Prostate gland (tissue), 2 donors: ENCODE data around the gene OS9. TPM values are rescaled to one million over a fixed set of nuclear protein-coding genes. Genes with fewer than 3 reads are reported as not detected.

ENCODE experiments used
- DNase-seq: peaks from one replicate; pipeline ENCODE4 v3.0.0-alpha.2; 2019; ENCODE audit warnings: low spot score
- H3K27ac ChIP-seq, 2 donors: fragments of 200-600 bp; sonication (generic); 2 replicates each; pipeline ENCODE4 v1.5.1; 2017 to 2019
- H3K27me3 ChIP-seq: fragments of 200-600 bp; sonication (generic); replicated peaks from 2 replicates; pipeline ENCODE4 v1.5.1; 2019; ENCODE audit not compliant: insufficient read depth
- H3K36me3 ChIP-seq, 2 donors: fragments of 200-600 bp; sonication (generic); 1 replicate in 1 of 2; 2 replicates in 1 of 2; pipeline versions ENCODE4 v1.5.1 to v1.8.1; 2017 to 2019
- H3K4me1 ChIP-seq: fragments of 200-600 bp; sonication (generic); replicated peaks from 2 replicates; pipeline ENCODE4 v1.5.1; 2019
- H3K4me3 ChIP-seq, 2 donors: fragments of 200-600 bp; sonication (generic); 2 replicates each; pipeline ENCODE4 v1.5.1; 2017 to 2019
- H3K9me3 ChIP-seq: fragments of 200-600 bp; sonication (generic); 2 replicates; pipeline ENCODE4 v1.5.1; 2017
- POLR2A ChIP-seq: fragments of 450-650 bp; IDR thresholded peaks from one replicate; pipeline ENCODE4 v1.6.1; 2016; ENCODE audit warnings: antibody characterized with exemption, mild to moderate bottlenecking
- POLR2AphosphoS5 ChIP-seq: sonication (generic); formaldehyde crosslinking; IDR thresholded peaks from one replicate; pipeline ENCODE4 v1.6.1; 2017; ENCODE audit warnings: antibody characterized with exemption
- WGBS: methylation state at CpG from one replicate; pipeline ENCODE4 v1.1.5; 2018; 5-methylcytosine and 5-hydroxymethylcytosine counted together
- intact Hi-C: fragments of 100-400 bp; cut with DNase I; formaldehyde crosslinking; loops from one replicate; pipeline ENCODE4 v1.14.2; 2022
- total RNA-seq, 2 donors: library from RNA; depleted of rRNA; stranded (reverse); fragments of >200 nt; gene quantifications; one replicate each; pipeline ENCODE4 v1.1.0, GENCODE V29; 2016
- TF ChIP-seq, protein P1 (sequence below), 4 experiments: fragments of 200-600 bp in 2 of 4; fragments of 450-650 bp in 2 of 4; sonication (generic) in 2 of 4; IDR thresholded peaks; 1 replicate in 3 of 4; 2 replicates in 1 of 4; pipeline ENCODE4 v1.5.1; 2016 to 2019; ENCODE audit warnings: antibody characterized with exemption in 4 of 4, mild to moderate bottlenecking in 2 of 4, moderate library complexity in 2 of 4

The OS9 gene
- total RNA-seq, 2 donors from 2014 or later: 210 to 321 TPM

DNA sequence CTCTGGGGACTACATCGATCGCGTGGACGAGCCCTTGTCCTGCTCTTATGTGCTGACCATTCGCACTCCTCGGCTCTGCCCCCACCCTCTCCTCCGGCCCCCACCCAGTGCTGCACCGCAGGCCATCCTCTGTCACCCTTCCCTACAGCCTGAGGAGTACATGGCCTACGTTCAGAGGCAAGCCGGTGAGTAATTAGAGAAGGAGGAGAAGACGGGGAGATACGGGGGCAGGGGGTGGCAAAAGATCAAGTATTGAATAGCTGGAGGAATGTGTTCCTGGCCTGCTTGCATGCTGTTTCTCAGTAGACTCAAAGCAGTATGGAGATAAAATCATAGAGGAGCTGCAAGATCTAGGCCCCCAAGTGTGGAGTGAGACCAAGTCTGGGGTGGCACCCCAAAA, 21.9 kb downstream of the OS9 start:
- WGBS: 93% methylated on average over 12 of the region's 12 CpGs
- H3K4me3 ChIP-seq: no peak overlapping the region
- no peaks in the 10 kb centered on the region for H3K9me3 ChIP-seq
- DNase-seq: no peak
- H3K27me3 ChIP-seq: no peaks in the 10 kb centered on the region
- no peak overlapping the region for H3K27ac ChIP-seq
- intact Hi-C loops: no loop called here
- H3K4me1 ChIP-seq: no peaks in the 10 kb centered on the region
- H3K36me3 ChIP-seq: peaks cover 11 to 21% of the 10 kb centered on the region in 2 donors
- TF ChIP-seq POLR2A (no peak), POLR2AphosphoS5 (no peak)
- TF ChIP-seq, protein P1, sequence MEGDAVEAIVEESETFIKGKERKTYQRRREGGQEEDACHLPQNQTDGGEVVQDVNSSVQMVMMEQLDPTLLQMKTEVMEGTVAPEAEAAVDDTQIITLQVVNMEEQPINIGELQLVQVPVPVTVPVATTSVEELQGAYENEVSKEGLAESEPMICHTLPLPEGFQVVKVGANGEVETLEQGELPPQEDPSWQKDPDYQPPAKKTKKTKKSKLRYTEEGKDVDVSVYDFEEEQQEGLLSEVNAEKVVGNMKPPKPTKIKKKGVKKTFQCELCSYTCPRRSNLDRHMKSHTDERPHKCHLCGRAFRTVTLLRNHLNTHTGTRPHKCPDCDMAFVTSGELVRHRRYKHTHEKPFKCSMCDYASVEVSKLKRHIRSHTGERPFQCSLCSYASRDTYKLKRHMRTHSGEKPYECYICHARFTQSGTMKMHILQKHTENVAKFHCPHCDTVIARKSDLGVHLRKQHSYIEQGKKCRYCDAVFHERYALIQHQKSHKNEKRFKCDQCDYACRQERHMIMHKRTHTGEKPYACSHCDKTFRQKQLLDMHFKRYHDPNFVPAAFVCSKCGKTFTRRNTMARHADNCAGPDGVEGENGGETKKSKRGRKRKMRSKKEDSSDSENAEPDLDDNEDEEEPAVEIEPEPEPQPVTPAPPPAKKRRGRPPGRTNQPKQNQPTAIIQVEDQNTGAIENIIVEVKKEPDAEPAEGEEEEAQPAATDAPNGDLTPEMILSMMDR (IDR thresholded peaks at IDR 0.05): no peak

DNA sequence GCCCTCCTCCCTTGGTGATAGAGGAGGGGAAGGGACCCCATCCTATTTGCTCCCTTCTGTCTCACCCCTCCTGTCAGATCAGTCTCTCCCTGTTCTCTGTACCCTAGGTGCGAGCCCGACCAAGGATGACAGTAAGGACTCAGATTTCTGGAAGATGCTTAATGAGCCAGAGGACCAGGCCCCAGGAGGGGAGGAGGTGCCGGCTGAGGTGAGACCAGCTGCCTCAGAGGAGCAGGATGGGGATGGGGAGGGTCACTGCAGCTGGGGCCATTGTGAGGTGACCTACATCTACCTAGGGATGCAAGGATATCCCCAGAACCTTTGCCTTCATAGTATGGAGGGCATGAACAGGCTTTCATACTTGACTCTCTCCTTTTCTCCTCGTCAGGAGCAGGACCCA, 22.4 kb downstream of the OS9 start:
- WGBS: 98% methylated on average over 4 of the region's 4 CpGs
- Histone ChIP-seq H3K27me3 (no peaks in the 10 kb centered on the region), H3K9me3 (no peaks in the 10 kb centered on the region), H3K27ac (no peak overlapping the region), H3K4me1 (no peaks in the 10 kb centered on the region), H3K36me3 (peaks cover 11 to 26% of the 10 kb centered on the region in 2 donors), H3K4me3 (no peak overlapping the region)
- TF ChIP-seq, protein P1 (IDR thresholded peaks at IDR 0.05): no peak
- TF ChIP-seq POLR2AphosphoS5 (no peak), POLR2A (no peak)
- intact Hi-C loops: no loop called here
- DNase-seq: no peak

DNA sequence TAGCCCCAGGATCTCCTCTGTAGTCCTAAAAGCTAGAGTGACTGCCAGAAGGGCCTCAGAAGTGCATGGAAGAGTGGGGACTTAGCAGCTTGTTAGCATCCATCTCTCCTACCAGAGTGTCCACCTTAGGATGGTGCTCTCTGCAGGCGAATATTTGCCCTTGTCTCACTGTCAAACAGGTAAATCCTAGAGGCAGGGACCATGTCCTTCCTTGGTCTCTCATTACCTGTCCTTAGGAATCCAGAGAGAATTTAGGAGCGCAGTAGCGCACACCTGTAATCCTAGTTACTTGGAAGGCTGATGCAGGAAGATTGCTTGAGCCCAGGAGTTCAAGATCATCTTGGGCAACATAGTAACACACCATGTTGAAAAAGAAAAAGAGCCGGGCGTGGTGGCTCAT, 23.2 kb downstream of the OS9 start:
- intact Hi-C loops: no loop called here
- TF ChIP-seq POLR2A (no peak), POLR2AphosphoS5 (no peak)
- TF ChIP-seq, protein P1 (IDR thresholded peaks at IDR 0.05): no peak
- H3K36me3 ChIP-seq: peaks cover 11 to 26% of the 10 kb centered on the region in 2 donors
- H3K27me3 ChIP-seq: no peaks in the 10 kb centered on the region
- H3K27ac ChIP-seq: no peak overlapping the region
- H3K4me1 ChIP-seq: no peaks in the 10 kb centered on the region
- no peaks in the 10 kb centered on the region for H3K9me3 ChIP-seq
- no peak overlapping the region for H3K4me3 ChIP-seq
- DNase-seq: no peak
- WGBS: 96% methylated on average over 5 of the region's 5 CpGs

DNA sequence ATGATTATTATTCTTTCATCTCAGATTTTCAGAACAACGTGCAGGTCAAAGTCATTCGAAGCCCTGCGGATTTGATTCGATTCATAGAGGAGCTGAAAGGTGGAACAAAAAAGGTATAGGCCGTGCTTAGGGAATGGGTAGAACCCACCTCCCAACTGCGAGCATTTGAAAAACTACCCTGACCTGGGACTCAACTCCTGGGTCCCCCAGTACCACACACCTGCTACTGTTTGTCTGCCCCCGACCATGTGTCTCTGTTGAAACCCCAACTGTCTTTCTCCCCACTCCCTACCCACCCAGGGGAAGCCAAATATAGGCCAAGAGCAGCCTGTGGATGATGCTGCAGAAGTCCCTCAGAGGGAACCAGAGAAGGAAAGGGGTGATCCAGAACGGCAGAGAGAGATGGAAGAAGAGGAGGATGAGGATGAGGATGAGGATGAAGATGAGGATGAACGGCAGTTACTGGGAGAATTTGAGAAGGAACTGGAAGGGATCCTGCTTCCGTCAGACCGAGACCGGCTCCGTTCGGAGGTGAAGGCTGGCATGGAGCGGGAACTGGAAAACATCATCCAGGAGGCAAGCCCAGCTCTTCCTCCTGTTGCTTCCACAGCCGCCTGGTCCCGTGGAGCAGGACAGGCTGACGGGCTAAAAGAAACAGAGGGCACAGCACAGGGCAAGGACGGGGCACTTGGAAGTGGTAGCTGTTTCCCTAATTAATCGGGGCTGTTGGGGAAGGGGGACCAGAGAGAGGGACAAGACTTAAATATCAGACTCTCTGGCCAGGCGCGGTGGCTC, 24.1 kb downstream of the OS9 start:
- Histone ChIP-seq H3K4me3 (no peak overlapping the region), H3K27me3 (no peaks in the 10 kb centered on the region), H3K36me3 (peaks cover 11 to 26% of the 10 kb centered on the region in 2 donors), H3K9me3 (no peaks in the 10 kb centered on the region), H3K4me1 (no peaks in the 10 kb centered on the region), H3K27ac (no peak overlapping the region)
- TF ChIP-seq POLR2A: no peak
- TF ChIP-seq, protein P1 (IDR thresholded peaks at IDR 0.05): no peak
- no peak for TF ChIP-seq POLR2AphosphoS5
- DNase-seq: no peak
- WGBS: 96% methylated on average over 22 of the region's 22 CpGs
- intact Hi-C loops: no loop called here
